Esophagus muscularis mucosa (tissue), 3 donors: ENCODE measurements around the gene DIP2C.

Experiments used
- CTCF ChIP-seq, 3 experiments: fragments of 200-600 bp in 2 of 3; fragments of 450-650 bp in 1 of 3; sonication (generic) in 2 of 3; IDR thresholded peaks; one replicate each; pipeline ENCODE4 v1.5.1; 2017 to 2019; ENCODE audit warnings: antibody characterized with exemption in 3 of 3, mild to moderate bottlenecking in 2 of 3, moderate library complexity in 1 of 3
- POLR2A ChIP-seq: fragments of 450-650 bp; IDR thresholded peaks from one replicate; pipeline ENCODE4 v1.6.1; 2017; ENCODE audit warnings: antibody characterized with exemption, moderate library complexity, mild to moderate bottlenecking, low read depth

- TF ChIP-seq CTCF (IDR thresholded peaks at IDR 0.05) = no peak
- TF ChIP-seq POLR2A = no peak
Observed at GRCh38 chr10:435397-435796, 254.1 kb downstream of the DIP2C start.
